ENCODE data around the gene HINT1. TPM values are rescaled to one million over a fixed set of nuclear protein-coding genes. Genes with fewer than 3 reads are reported as not detected.
A peak's percentile ranks its signal among the peaks of the same experiment; 100 is the strongest.

HINT1 gene
- total RNA-seq, 1 donor from 2014 or later, result 180 TPM

GRCh38 chr5:131171276-131171810, 6.3 kb upstream of the HINT1 start:
- TF ChIP-seq CTCF (IDR thresholded peaks at IDR 0.05; ENCODE audit: partially characterized antibody, unreplicated experiment), result no peak
- peaks cover 4% of the 10 kb centered on the region for H3K9me3 Mint-ChIP-seq (ENCODE audit: unreplicated experiment)
- H3K27me3 Mint-ChIP-seq (ENCODE audit: unreplicated experiment), result peaks cover 3% of the 10 kb centered on the region

GRCh38 chr5:131170540-131171275, 5.7 kb upstream of the HINT1 start, which contains the start of gene LYRM7:
Gene LYRM7, plus strand, starts transcription at chr5:131170944. Its CDS starts 77 bp downstream, at chr5:131171021.
- TF ChIP-seq CTCF (IDR thresholded peaks at IDR 0.05; ENCODE audit: partially characterized antibody, unreplicated experiment), result no peak
- Mint-ChIP-seq H3K4me3 (ENCODE audit: unreplicated experiment) (peak within 1 kb of the TSS; percentile 91), H3K9me3 (ENCODE audit: unreplicated experiment) (peaks cover 4% of the 10 kb centered on the region), H3K36me3 (ENCODE audit: unreplicated experiment) (no peaks in the 10 kb centered on the region), H3K27ac (ENCODE audit: unreplicated experiment) (peak within 1 kb of the TSS; percentile 78), H3K4me1 (ENCODE audit: low read depth, unreplicated experiment) (peaks cover 1% of the 10 kb centered on the region), H3K27me3 (ENCODE audit: unreplicated experiment) (peaks cover 3% of the 10 kb centered on the region)
- peak; percentile 92 for DNase-seq

More at GRCh38 chr5:131171276-131171810, 6.3 kb upstream of the HINT1 start:
- DNase-seq, result no peak
- no peaks in the 10 kb centered on the region for H3K36me3 Mint-ChIP-seq (ENCODE audit: unreplicated experiment)
- no peaks in the 10 kb centered on the region for H3K4me1 Mint-ChIP-seq (ENCODE audit: low read depth, unreplicated experiment)
- peak overlapping the region; percentile 78 for H3K27ac Mint-ChIP-seq (ENCODE audit: unreplicated experiment)
- peak overlapping the region; percentile 91 for H3K4me3 Mint-ChIP-seq (ENCODE audit: unreplicated experiment)

- Mint-ChIP-seq H3K4me3 (ENCODE audit: unreplicated experiment) (peak overlapping the region; percentile 91), H3K27ac (ENCODE audit: unreplicated experiment) (peak overlapping the region; percentile 78), H3K9me3 (ENCODE audit: unreplicated experiment) (peaks cover 4% of the 10 kb centered on the region), H3K27me3 (ENCODE audit: unreplicated experiment) (peaks cover 3% of the 10 kb centered on the region), H3K36me3 (ENCODE audit: unreplicated experiment) (no peaks in the 10 kb centered on the region), H3K4me1 (ENCODE audit: low read depth, unreplicated experiment) (peaks cover 5% of the 10 kb centered on the region)
- TF ChIP-seq CTCF (IDR thresholded peaks at IDR 0.05; ENCODE audit: partially characterized antibody, unreplicated experiment), result no peak
- DNase-seq, result no peak
Observed at GRCh38 chr5:131169810-131170539, 4.9 kb upstream of the HINT1 start.

GRCh38 chr5:131167615-131168014, 2.6 kb upstream of the HINT1 start:
- no peak for DNase-seq
- Mint-ChIP-seq H3K9me3 (ENCODE audit: unreplicated experiment) (peaks cover 8% of the 10 kb centered on the region), H3K36me3 (ENCODE audit: unreplicated experiment) (no peaks in the 10 kb centered on the region), H3K4me1 (ENCODE audit: low read depth, unreplicated experiment) (peaks cover 12% of the 10 kb centered on the region), H3K4me3 (ENCODE audit: unreplicated experiment) (no peak overlapping the region), H3K27ac (ENCODE audit: unreplicated experiment) (no peak overlapping the region), H3K27me3 (ENCODE audit: unreplicated experiment) (peaks cover 6% of the 10 kb centered on the region)
- TF ChIP-seq CTCF (IDR thresholded peaks at IDR 0.05; ENCODE audit: partially characterized antibody, unreplicated experiment), result no peak
